ENCODE measurements around the gene SLC43A3. TPM values are rescaled to one million over a fixed set of nuclear protein-coding genes. Genes with fewer than 3 reads are reported as not detected.

The SLC43A3 gene
- total RNA-seq, 1 experiment from 2014 or later: 21.4 TPM

GRCh38 chr11:57438345-57439285 lies 11.7 kb upstream of the SLC43A3 start:
- H4K20me1 ChIP-seq (ENCODE audit: control insufficient read depth, insufficient read depth, insufficient read length): no peaks in the 10 kb centered on the region
- H3K79me2 ChIP-seq (ENCODE audit: insufficient read depth, low read length): no peaks in the 10 kb centered on the region
- no peak overlapping the region for H3K56ac ChIP-seq (ENCODE audit: insufficient read length, low read depth, low read length)
- no peak overlapping the region; a peak in 1 of 5 replicates for H3K4me3 Mint-ChIP-seq
- no peak for DNase-seq
- WGBS (ENCODE audit: extremely low coverage, insufficient read length, low lambda C conversion rate): no CpG with 5 or more reads among the region's 12 CpGs
- H3K14ac ChIP-seq (ENCODE audit: insufficient read depth, low read length): no peak overlapping the region; the same call in 1 of the 2 replicates
- H3K4me2 ChIP-seq (ENCODE audit: insufficient read depth, insufficient read length, low read length): no peak overlapping the region
- no peak overlapping the region for H2BK5ac ChIP-seq (ENCODE audit: insufficient read length, low read length)
- no peak overlapping the region for H2BK12ac ChIP-seq (ENCODE audit: insufficient read length, low read depth, low read length)
- no peaks in the 10 kb centered on the region for H3K9me3 Mint-ChIP-seq
- H3K36me3 Mint-ChIP-seq (ENCODE audit: insufficient read depth in 1 of 3, low read depth in 3 of 3): no peaks in the 10 kb centered on the region
- H3T11ph ChIP-seq (ENCODE audit: low read length): no peak overlapping the region
- peaks cover 21% of the 10 kb centered on the region for H3K27me3 Mint-ChIP-seq (ENCODE audit: low read depth)
- no peaks in the 10 kb centered on the region for H3K4me1 ChIP-seq (ENCODE audit: insufficient read depth, low read length)
- H2AK5ac ChIP-seq (ENCODE audit: insufficient read length, low read length): no peak overlapping the region
- no peak overlapping the region for H2BK15ac ChIP-seq (ENCODE audit: low read depth, low read length)
- H4K5ac ChIP-seq (ENCODE audit: insufficient read length, low read depth, low read length): no peak overlapping the region
- H3K27me3 ChIP-seq (ENCODE audit: insufficient read depth, low read length): no peaks in the 10 kb centered on the region
- H4K91ac ChIP-seq (ENCODE audit: insufficient read length, low read depth, low read length): no peak overlapping the region
- H3K9me3 ChIP-seq (ENCODE audit: control insufficient read depth, low read depth, low read length): no peaks in the 10 kb centered on the region
- H3K9ac ChIP-seq (ENCODE audit: extremely low read depth, insufficient read length, low read length): no peak overlapping the region
- H3K27ac Mint-ChIP-seq: no peak overlapping the region; a peak in 1 of 7 replicates
- no peak overlapping the region for H2BK120ac ChIP-seq (ENCODE audit: low read depth, low read length, poor library complexity, severe bottlenecking)
- TF ChIP-seq CTCF (conservative IDR thresholded peaks at IDR 0.05): no peak
- no peaks in the 10 kb centered on the region for H3K4me1 Mint-ChIP-seq
- H3K4ac ChIP-seq (ENCODE audit: low read depth, low read length): no peak overlapping the region
- H3K27ac ChIP-seq (ENCODE audit: insufficient read length, low read depth, low read length): no peak overlapping the region
- H3K79me1 ChIP-seq (ENCODE audit: insufficient read depth, low read depth, low read length, poor library complexity, severe bottlenecking): no peaks in the 10 kb centered on the region
- no peaks in the 10 kb centered on the region for H3K23me2 ChIP-seq (ENCODE audit: insufficient read length, low read depth, low read length, poor library complexity, severe bottlenecking)
- H4K8ac ChIP-seq (replicated peaks; ENCODE audit: insufficient read length, low read depth, low read length): no peak overlapping the region
- H3K23ac ChIP-seq (ENCODE audit: insufficient read length, low read depth, low read length): no peak overlapping the region
- no peak overlapping the region for H2BK20ac ChIP-seq (ENCODE audit: low read depth, low read length, poor library complexity, severe bottlenecking)
- H2AFZ ChIP-seq (ENCODE audit: low read length): no peak overlapping the region
- no peak overlapping the region for H3K18ac ChIP-seq (ENCODE audit: insufficient read length, low read depth, low read length)

Measured in H9 (cell line).